ENCODE results near the gene TMEM80. TPM values are rescaled to one million over a fixed set of nuclear protein-coding genes. Genes with fewer than 3 reads are reported as not detected.

The TMEM80 gene
- total and polyA plus RNA-seq, 2 of the 8 experiments (the other 6 are each of a cell fraction or from before 2014, with no cell fraction given): 8.0 to 16.3 TPM

- H3K23me2 ChIP-seq (ENCODE audit: low read depth, low read length): no peaks in the 10 kb centered on the region
- no peak overlapping the region for H2AFZ ChIP-seq (ENCODE audit: low read length)
- whole genome bisulfite sequencing, 2 experiments (ENCODE audit: extremely low coverage in 1 of 2, insufficient coverage in 1 of 2, insufficient read length in 1 of 2, insufficient replicate concordance in 2 of 2, low coverage in 1 of 2, low lambda C conversion rate in 2 of 2, missing lambda C conversion rate in 1 of 2): 93% methylated on average over 13 of the region's 13 CpGs; no CpG with 5 or more reads in 1 of the 2 experiments
- H2BK5ac ChIP-seq (ENCODE audit: low read depth, low read length): no peak overlapping the region
- no peak overlapping the region for H3K27ac ChIP-seq (ENCODE audit: low read depth, low read length)
- ChIA-PET POLR2A (ENCODE audit: partially characterized antibody) (interaction anchor here (1.4 to 2.6 kb wide), 3 partner anchors 9 to 23 kb away, joined by 4 to 9 read pairs (median 4); partner anchors contain the start of genes DEAF1 and TMEM80), CTCF (ENCODE audit: partially characterized antibody) (interaction anchor here (0.6 to 3.6 kb wide), 10 partner anchors 11 to 169 kb away, joined by 3 to 15 read pairs (median 4); partner anchors contain the start of genes DEAF1 and TMEM80)
- no peak overlapping the region for H3K23ac ChIP-seq (ENCODE audit: insufficient read length)
- H3K9me3 ChIP-seq (ENCODE audit: insufficient read depth in 2 of 2, low read depth in 1 of 2, low read length in 1 of 2): no peaks in the 10 kb centered on the region
- no peak overlapping the region for H2BK12ac ChIP-seq (ENCODE audit: low read depth, low read length)
- H2AK5ac ChIP-seq (ENCODE audit: low read depth, low read length): no peak overlapping the region
- H4K91ac ChIP-seq (replicated peaks; ENCODE audit: insufficient read length, low read length): no peak overlapping the region
- H4K8ac ChIP-seq (ENCODE audit: extremely low read depth, insufficient read depth, low read length): no peak overlapping the region
- no peaks in the 10 kb centered on the region; the same call in 1 of the 2 replicates for H3K79me1 ChIP-seq (ENCODE audit: low read depth, low read length)
- no peak overlapping the region for H4K5ac ChIP-seq (ENCODE audit: insufficient read length, low read depth, low read length)
- H2BK20ac ChIP-seq (ENCODE audit: low read length): no peak overlapping the region
- no peak overlapping the region for H2BK120ac ChIP-seq (replicated peaks; ENCODE audit: low read depth, low read length)
- peaks cover 2 to 36% (median 18%) of the 10 kb centered on the region in 4 experiments; a peak in 7 of 8 replicates for H3K36me3 ChIP-seq (ENCODE audit: control insufficient read depth in 2 of 4, insufficient read depth in 4 of 4, low read length in 3 of 4)
- no peak overlapping the region for H3K56ac ChIP-seq (replicated peaks; ENCODE audit: insufficient read length, low read depth, low read length)
- no peak overlapping the region for H3K4me2 ChIP-seq (ENCODE audit: insufficient read depth in 1 of 2, low read depth in 2 of 2, low read length in 2 of 2)
- H3K4ac ChIP-seq (replicated peaks; ENCODE audit: insufficient read length, low read depth, low read length): no peak overlapping the region
- no peaks in the 10 kb centered on the region for H3K27me3 ChIP-seq (replicated peaks in 1 of 4; ENCODE audit: control insufficient read depth in 3 of 4, extremely low read depth in 1 of 4, insufficient read depth in 3 of 4, low read length in 3 of 4)
- TF ChIP-seq RAD21 (IDR thresholded peaks at IDR 0.05 in 1 of 2, conservative IDR thresholded peaks at IDR 0.05 in 1 of 2; ENCODE audit: low read depth in 2 of 2, low read length in 2 of 2): no peak
- no peak for TF ChIP-seq POLR2A (IDR thresholded peaks at IDR 0.05; ENCODE audit: control extremely low read depth in 1 of 2, low read depth in 2 of 2, low read length in 2 of 2)
- no peak for TF ChIP-seq SAP30 (IDR thresholded peaks at IDR 0.05; ENCODE audit: insufficient read depth, insufficient replicate concordance, low read length)
- TF ChIP-seq CREB1 (IDR thresholded peaks at IDR 0.05): no peak
- TF ChIP-seq EGR1 (IDR thresholded peaks at IDR 0.05; ENCODE audit: borderline replicate concordance, low read depth, low read length): no peak
- TF ChIP-seq JUND (IDR thresholded peaks at IDR 0.05; ENCODE audit: low read length): no peak
- TF ChIP-seq SUZ12 (IDR thresholded peaks at IDR 0.05; ENCODE audit: low read length): no peak
- no peak overlapping the region for H3K4me3 ChIP-seq (ENCODE audit: extremely low read depth in 1 of 4, insufficient read depth in 2 of 4, low read depth in 3 of 4, low read length in 4 of 4)
- H3K18ac ChIP-seq (ENCODE audit: extremely low read depth, low read length): no peak overlapping the region; the same call in 1 of the 2 replicates
- H3K9ac ChIP-seq (replicated peaks in 1 of 4; ENCODE audit: extremely low read depth in 1 of 4, low read depth in 3 of 4, low read length in 3 of 4): no peak overlapping the region
- no peaks in the 10 kb centered on the region for H3K79me2 ChIP-seq (ENCODE audit: control insufficient read depth in 1 of 2, insufficient read depth in 2 of 2, low read length in 2 of 2)
- FAIRE-seq (no peak), DNase-seq (ENCODE audit: low read depth in 1 of 2, low spot score in 2 of 2) (no peak)
- no peak overlapping the region for H2BK15ac ChIP-seq (ENCODE audit: low read length)
- H4K20me1 ChIP-seq (replicated peaks in 1 of 2; ENCODE audit: control insufficient read depth in 1 of 2, insufficient read depth in 2 of 2, low read length in 2 of 2): peaks cover 0 to 4% of the 10 kb centered on the region in 2 experiments
- no peak overlapping the region for H3K14ac ChIP-seq (ENCODE audit: insufficient read length)
- peaks cover 0 to 2% (median 0%) of the 10 kb centered on the region in 4 experiments; a peak in 3 of 7 replicates for H3K4me1 ChIP-seq (replicated peaks in 1 of 4; ENCODE audit: control insufficient read depth in 3 of 4, insufficient read depth in 4 of 4, low read length in 3 of 4)
Observed at GRCh38 chr11:680970-681369, 14.6 kb upstream of the TMEM80 start.
